Activated naive CD8-positive, alpha-beta T cell (primary cell): ENCODE data around the gene SEMA4C.

Experiments
- H3K27ac Mint-ChIP-seq: one replicate; pipeline ENCODE4 v1.8.0; 2021; ENCODE audit warnings: mixed read lengths
- H3K27me3 Mint-ChIP-seq: one replicate; pipeline ENCODE4 v1.8.0; 2021; ENCODE audit warnings: mixed read lengths
- H3K36me3 Mint-ChIP-seq: one replicate; pipeline ENCODE4 v1.8.0; 2021; ENCODE audit warnings: mixed read lengths
- H3K4me1 Mint-ChIP-seq: one replicate; pipeline ENCODE4 v1.8.0; 2021; ENCODE audit warnings: low read depth, mixed read lengths
- H3K4me3 Mint-ChIP-seq: one replicate; pipeline ENCODE4 v1.8.0; 2021; ENCODE audit warnings: mild to moderate bottlenecking, mixed read lengths
- H3K9me3 Mint-ChIP-seq: one replicate; pipeline ENCODE4 v1.8.0; 2021; ENCODE audit warnings: low read depth, mixed read lengths

Gene SEMA4C

GRCh38 chr2:96819876-96820511, 49.9 kb downstream of the SEMA4C start:
- H3K36me3 Mint-ChIP-seq = peaks cover 2% of the 10 kb centered on the region
- no peaks in the 10 kb centered on the region for H3K27me3 Mint-ChIP-seq
- H3K9me3 Mint-ChIP-seq = no peaks in the 10 kb centered on the region
- H3K4me3 Mint-ChIP-seq = peak overlapping the region; percentile 87
- peaks cover 57% of the 10 kb centered on the region for H3K4me1 Mint-ChIP-seq
- H3K27ac Mint-ChIP-seq = no peak overlapping the region

- Mint-ChIP-seq H3K27ac (no peak overlapping the region), H3K27me3 (no peaks in the 10 kb centered on the region), H3K9me3 (no peaks in the 10 kb centered on the region), H3K36me3 (peaks cover 2% of the 10 kb centered on the region), H3K4me1 (peaks cover 60% of the 10 kb centered on the region), H3K4me3 (peak overlapping the region; percentile 87)
Observed at GRCh38 chr2:96819128-96819875, 50.6 kb downstream of the SEMA4C start.

- H3K4me3 Mint-ChIP-seq = peak overlapping the region; percentile 87
- peak overlapping the region; percentile 76 for H3K27ac Mint-ChIP-seq
- peaks cover 56% of the 10 kb centered on the region for H3K4me1 Mint-ChIP-seq
- H3K36me3 Mint-ChIP-seq = peaks cover 2% of the 10 kb centered on the region
- no peaks in the 10 kb centered on the region for H3K9me3 Mint-ChIP-seq
- H3K27me3 Mint-ChIP-seq = no peaks in the 10 kb centered on the region
Observed at GRCh38 chr2:96817882-96818281, 52.0 kb downstream of the SEMA4C start.

GRCh38 chr2:96816836-96817702, 52.8 kb downstream of the SEMA4C start:
- H3K4me1 Mint-ChIP-seq = peaks cover 53% of the 10 kb centered on the region
- H3K27ac Mint-ChIP-seq = peak overlapping the region; percentile 34
- H3K4me3 Mint-ChIP-seq = peak overlapping the region; percentile 87
- peaks cover 2% of the 10 kb centered on the region for H3K36me3 Mint-ChIP-seq
- no peaks in the 10 kb centered on the region for H3K27me3 Mint-ChIP-seq
- H3K9me3 Mint-ChIP-seq = no peaks in the 10 kb centered on the region

DNA sequence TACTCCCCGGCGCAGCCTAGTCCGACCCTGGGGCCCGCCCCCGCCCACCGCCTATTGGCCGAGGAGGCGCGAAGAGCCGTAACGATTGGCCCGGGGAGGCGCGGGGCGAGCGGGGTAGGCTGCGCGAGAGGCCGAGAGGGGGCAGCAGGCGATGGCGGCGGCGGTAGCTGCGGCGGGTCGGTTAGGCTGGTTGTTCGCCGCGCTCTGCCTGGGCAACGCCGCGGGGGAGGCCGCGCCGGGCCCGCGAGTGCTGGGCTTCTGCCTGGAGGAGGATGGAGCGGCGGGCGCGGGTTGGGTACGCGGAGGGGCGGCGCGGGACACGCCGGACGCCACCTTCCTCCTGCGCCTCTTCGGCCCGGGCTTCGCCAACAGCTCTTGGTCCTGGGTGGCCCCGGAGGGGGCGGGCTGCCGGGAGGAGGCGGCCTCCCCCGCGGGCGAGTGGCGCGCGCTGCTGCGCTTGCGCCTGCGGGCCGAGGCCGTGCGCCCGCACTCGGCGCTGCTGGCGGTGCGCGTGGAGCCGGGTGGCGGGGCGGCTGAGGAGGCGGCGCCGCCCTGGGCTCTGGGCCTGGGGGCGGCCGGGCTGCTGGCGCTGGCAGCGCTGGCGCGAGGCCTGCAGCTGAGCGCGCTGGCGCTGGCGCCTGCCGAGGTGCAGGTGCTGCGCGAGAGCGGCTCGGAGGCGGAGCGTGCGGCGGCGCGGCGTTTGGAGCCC, 53.6 kb downstream of the SEMA4C start, which contains the start of gene CNNM3:
CNNM3 (plus strand) TSS at position 142 of the 709 bp plus-strand sequence; CDS start at position 152, 10 bp downstream.
- H3K27me3 Mint-ChIP-seq = no peaks in the 10 kb centered on the region
- peak within 1 kb of the TSS; percentile 91 for H3K4me3 Mint-ChIP-seq
- H3K36me3 Mint-ChIP-seq = peaks cover 2% of the 10 kb centered on the region
- H3K9me3 Mint-ChIP-seq = no peaks in the 10 kb centered on the region
- H3K4me1 Mint-ChIP-seq = peaks cover 49% of the 10 kb centered on the region
- peak within 1 kb of the TSS; percentile 77 for H3K27ac Mint-ChIP-seq

- H3K9me3 Mint-ChIP-seq = no peaks in the 10 kb centered on the region
- H3K4me1 Mint-ChIP-seq = peaks cover 41% of the 10 kb centered on the region
- H3K4me3 Mint-ChIP-seq = peak overlapping the region; percentile 91
- H3K36me3 Mint-ChIP-seq = peaks cover 2% of the 10 kb centered on the region
- peak overlapping the region; percentile 77 for H3K27ac Mint-ChIP-seq
- H3K27me3 Mint-ChIP-seq = no peaks in the 10 kb centered on the region
Observed at GRCh38 chr2:96815326-96816126, 54.4 kb downstream of the SEMA4C start.

GRCh38 chr2:96813656-96814055, 56.2 kb downstream of the SEMA4C start:
- no peak overlapping the region for H3K4me3 Mint-ChIP-seq
- no peaks in the 10 kb centered on the region for H3K27me3 Mint-ChIP-seq
- H3K36me3 Mint-ChIP-seq = peaks cover 2% of the 10 kb centered on the region
- no peak overlapping the region for H3K27ac Mint-ChIP-seq
- H3K4me1 Mint-ChIP-seq = peaks cover 22% of the 10 kb centered on the region
- no peaks in the 10 kb centered on the region for H3K9me3 Mint-ChIP-seq

- Mint-ChIP-seq H3K36me3 (no peaks in the 10 kb centered on the region), H3K4me3 (no peak overlapping the region), H3K9me3 (no peaks in the 10 kb centered on the region), H3K27me3 (no peaks in the 10 kb centered on the region), H3K27ac (no peak overlapping the region), H3K4me1 (peaks cover 10% of the 10 kb centered on the region)
Observed at GRCh38 chr2:96811917-96812316, 58.0 kb downstream of the SEMA4C start.

- no peak overlapping the region for H3K4me3 Mint-ChIP-seq
- H3K27ac Mint-ChIP-seq = no peak overlapping the region
- peaks cover 18% of the 10 kb centered on the region for H3K4me1 Mint-ChIP-seq
- no peaks in the 10 kb centered on the region for H3K9me3 Mint-ChIP-seq
- H3K27me3 Mint-ChIP-seq = no peaks in the 10 kb centered on the region
- no peaks in the 10 kb centered on the region for H3K36me3 Mint-ChIP-seq
Observed at GRCh38 chr2:96810783-96811192, 59.1 kb downstream of the SEMA4C start.

DNA sequence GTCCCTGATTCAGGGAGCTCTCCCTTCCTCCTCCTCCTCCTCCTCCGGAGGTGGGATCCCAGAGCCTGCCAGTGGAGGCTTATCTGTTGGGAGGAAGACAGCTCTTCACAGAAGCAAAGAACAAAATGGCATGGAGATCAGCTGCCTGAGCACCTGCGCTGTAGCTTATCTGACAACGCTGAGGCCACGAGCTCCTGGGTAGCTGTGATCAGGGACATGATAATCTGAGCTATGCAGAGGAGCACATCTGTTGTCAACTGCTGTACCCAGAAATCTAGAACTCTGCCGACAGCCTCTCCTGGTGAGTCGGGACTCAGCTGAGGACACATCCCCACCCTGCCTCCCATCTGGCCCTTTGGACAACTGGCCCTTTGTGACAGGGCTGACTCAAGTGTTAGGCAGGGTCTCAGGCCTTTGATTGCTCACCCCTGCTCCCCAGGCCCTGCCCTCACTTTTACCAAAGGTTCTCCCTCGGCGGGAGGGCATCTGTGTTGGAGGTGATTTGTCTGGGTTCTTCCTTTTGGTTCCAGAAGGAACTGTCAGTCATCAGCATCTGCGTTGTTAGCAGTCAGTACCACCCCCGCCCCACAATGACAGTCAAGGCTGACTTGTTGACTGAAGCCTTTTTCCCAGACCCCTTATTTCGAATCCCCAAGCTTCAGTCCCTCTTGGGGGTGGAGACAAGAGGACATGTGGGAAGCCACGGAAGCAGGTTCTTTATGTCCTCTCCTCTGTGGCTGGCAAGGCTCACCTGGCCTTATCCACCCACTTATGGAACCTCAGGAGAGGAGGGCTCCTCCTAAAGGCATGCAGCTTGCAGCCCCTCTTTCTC, 59.7 kb downstream of the SEMA4C start:
- no peak overlapping the region for H3K4me3 Mint-ChIP-seq
- H3K9me3 Mint-ChIP-seq = no peaks in the 10 kb centered on the region
- no peaks in the 10 kb centered on the region for H3K36me3 Mint-ChIP-seq
- no peak overlapping the region for H3K27ac Mint-ChIP-seq
- H3K4me1 Mint-ChIP-seq = peaks cover 14% of the 10 kb centered on the region
- H3K27me3 Mint-ChIP-seq = no peaks in the 10 kb centered on the region
